K562 (cell line): ENCODE data around the gene EML2. TPM values are rescaled to one million over a fixed set of nuclear protein-coding genes. Genes with fewer than 3 reads are reported as not detected.

Experiments
- ASH1L ChIP-seq: fragments of 450-650 bp; IDR thresholded peaks from 2 replicates; pipeline ENCODE4 v1.6.1; 2018; ENCODE audit warnings: borderline replicate concordance, mild to moderate bottlenecking, low read depth; ENCODE audit not compliant: partially characterized antibody
- BRCA1 ChIP-seq, 2 experiments: fragments of 450-650 bp in 1 of 2; sonication (generic) in 1 of 2; formaldehyde crosslinking in 1 of 2; IDR thresholded peaks; 2 replicates each; pipeline versions ENCODE4 v1.5.0 to v1.6.1; 2017 to 2020; ENCODE audit warnings: mild to moderate bottlenecking in 1 of 2, missing genetic modification reagents in 1 of 2
- BRD9 ChIP-seq: fragments of 450-650 bp; IDR thresholded peaks from 2 replicates; pipeline ENCODE4 v1.6.1; 2018; ENCODE audit warnings: low read depth; ENCODE audit not compliant: partially characterized antibody
- CBX3 ChIP-seq, 2 experiments: IDR thresholded peaks; 1 replicate in 1 of 2; 2 replicates in 1 of 2; pipeline ENCODE4 v1.6.1; 2012; ENCODE audit warnings: inconsistent platforms in 2 of 2, low read length in 2 of 2, borderline replicate concordance in 1 of 2, control low read depth in 1 of 2
- CHD1 ChIP-seq: fragments of 200-600 bp; sonication (generic); IDR thresholded peaks from one replicate; pipeline ENCODE4 v1.6.1; 2012; ENCODE audit warnings: mild to moderate bottlenecking, moderate library complexity, low read length, inconsistent platforms
- EHMT2 ChIP-seq: fragments of 450-650 bp; IDR thresholded peaks from 2 replicates; pipeline ENCODE4 v1.6.1; 2018; ENCODE audit warnings: antibody characterized with exemption
- FIP1L1 ChIP-seq: fragments of 200-400 bp; formaldehyde crosslinking; IDR thresholded peaks from 2 replicates; pipeline ENCODE4 v1.6.1; 2018; ENCODE audit warnings: mild to moderate bottlenecking, low read depth, low read length; ENCODE audit not compliant: poor library complexity, severe bottlenecking
- FOXK1 ChIP-seq: sonication (generic); formaldehyde crosslinking; IDR thresholded peaks from 2 replicates; pipeline ENCODE4 v1.8.0; 2022; ENCODE audit warnings: missing genetic modification reagents, mild to moderate bottlenecking, borderline replicate concordance
- KDM5B ChIP-seq: fragments of 200-600 bp; sonication (generic); IDR thresholded peaks from 2 replicates; pipeline ENCODE4 v1.6.1; 2012; ENCODE audit warnings: low read depth, mild to moderate bottlenecking, moderate library complexity, low read length, control low read depth, inconsistent platforms; ENCODE audit not compliant: insufficient replicate concordance
- MEF2A ChIP-seq: IDR thresholded peaks from 2 replicates; pipeline ENCODE4 v1.6.1; 2011; ENCODE audit warnings: low read depth, mild to moderate bottlenecking, low read length, moderate library complexity; ENCODE audit not compliant: control insufficient read depth
- MTA3 ChIP-seq: fragments of 450-650 bp; formaldehyde crosslinking; IDR thresholded peaks from 2 replicates; pipeline ENCODE4 v1.6.1; 2017; ENCODE audit warnings: mild to moderate bottlenecking, borderline replicate concordance
- NCOA2 ChIP-seq, 2 experiments: fragments of 450-650 bp; IDR thresholded peaks; 2 replicates each; pipeline ENCODE4 v1.6.1; 2018; ENCODE audit warnings: mild to moderate bottlenecking in 2 of 2, moderate library complexity in 1 of 2; ENCODE audit not compliant: partially characterized antibody in 2 of 2
- NFXL1 ChIP-seq: fragments of 450-650 bp; formaldehyde crosslinking; IDR thresholded peaks from 2 replicates; pipeline ENCODE4 v1.4.0; 2021; ENCODE audit warnings: mild to moderate bottlenecking
- PHB ChIP-seq: fragments of 250-450 bp; sonication (Bioruptor Pico); IDR thresholded peaks from 2 replicates; pipeline ENCODE4 v1.5.0; 2021
- PML ChIP-seq: IDR thresholded peaks from 2 replicates; pipeline ENCODE4 v1.6.1; 2012; ENCODE audit warnings: low read length, inconsistent platforms
- PRPF4 ChIP-seq: fragments of 200-400 bp; formaldehyde crosslinking; IDR thresholded peaks from one replicate; pipeline ENCODE4 v1.6.1; 2017; ENCODE audit warnings: low read length, low read depth, mild to moderate bottlenecking; ENCODE audit not compliant: insufficient read depth, poor library complexity, severe bottlenecking
- SMAD2 ChIP-seq: fragments of 150-350 bp; IDR thresholded peaks from 2 replicates; pipeline ENCODE4 v1.6.1; 2014; ENCODE audit warnings: low read depth, mild to moderate bottlenecking, low read length
- SMAD3 ChIP-seq: fragments of 450-650 bp; formaldehyde crosslinking; conservative IDR thresholded peaks from 2 replicates; pipeline ENCODE4 v1.4.0; 2020; ENCODE audit warnings: mild to moderate bottlenecking
- TEAD1 ChIP-seq, 2 experiments: fragments of 450-650 bp in 1 of 2; sonication (generic) in 1 of 2; formaldehyde crosslinking; IDR thresholded peaks; 2 replicates each; pipeline versions ENCODE4 v1.4.0 to v1.8.0; 2020 to 2022; ENCODE audit warnings: mild to moderate bottlenecking in 2 of 2, missing genetic modification reagents in 1 of 2
- ZFP36 ChIP-seq: fragments of 150-350 bp; IDR thresholded peaks from 2 replicates; pipeline ENCODE4 v1.6.1; 2018; ENCODE audit warnings: low read length, low read depth; ENCODE audit not compliant: partially characterized antibody
- ZNF217 ChIP-seq: sonication (generic); formaldehyde crosslinking; IDR thresholded peaks from 2 replicates; pipeline ENCODE4 v1.8.0; 2022; ENCODE audit warnings: mild to moderate bottlenecking, missing genetic modification reagents
- ZNF583 ChIP-seq: fragments of 250-450 bp; sonication (Bioruptor Pico); IDR thresholded peaks from 2 replicates; pipeline ENCODE4 v1.4.0; 2020
- polyA plus RNA-seq, 8 experiments: library from polyadenylated mRNA; depleted of rRNA in 4 of 8; stranded (reverse) in 5 of 8; unstranded in 3 of 8; fragments of >200 nt; fragmentation: Nextera tagmentation in 2 of 8; fragmentation: Illumina TruSeq in 1 of 8; extraction: Ambion mirVana in 2 of 8; extraction: Trizol in 1 of 8; gene quantifications; 2 replicates each; pipeline versions ENCODE4 v1.2.1 to v1.2.3, GENCODE V29; 2011 to 2014; ENCODE audit warnings: inconsistent platforms in 1 of 8, missing spikeins in 1 of 8
- total RNA-seq, 7 experiments: library from RNA; depleted of rRNA in 6 of 7; stranded (reverse); fragments of >200 nt in 6 of 7; fragmentation: Illumina TruSeq in 2 of 7; extraction: Trizol in 2 of 7; gene quantifications; 2 replicates each; pipeline versions ENCODE4 v1.2.1 to v1.2.3, GENCODE V29; 2011 to 2021; ENCODE audit warnings: low replicate concordance in 1 of 7
- TF ChIP-seq, protein P1 (sequence below): fragments of 250-450 bp; sonication (Bioruptor Pico); IDR thresholded peaks from 2 replicates; pipeline ENCODE4 v1.5.0; 2021; ENCODE audit warnings: mild to moderate bottlenecking, borderline replicate concordance
- TF ChIP-seq, protein P2 (sequence below): sonication (generic); formaldehyde crosslinking; IDR thresholded peaks from 2 replicates; pipeline ENCODE4 v1.8.1; 2023; ENCODE audit warnings: mild to moderate bottlenecking, missing genetic modification reagents
- TF ChIP-seq, protein P3 (sequence below): fragments of 250-450 bp; sonication (Bioruptor Pico); IDR thresholded peaks from 2 replicates; pipeline ENCODE4 v1.8.0; 2022; ENCODE audit warnings: moderate library complexity, mild to moderate bottlenecking, inconsistent platforms

The EML2 gene
- total and polyA plus RNA-seq, 9 of the 15 experiments (the other 6 are each of a cell fraction or from before 2014, with no cell fraction given), result 2.6 to 69.6 (median 24.8) TPM

DNA sequence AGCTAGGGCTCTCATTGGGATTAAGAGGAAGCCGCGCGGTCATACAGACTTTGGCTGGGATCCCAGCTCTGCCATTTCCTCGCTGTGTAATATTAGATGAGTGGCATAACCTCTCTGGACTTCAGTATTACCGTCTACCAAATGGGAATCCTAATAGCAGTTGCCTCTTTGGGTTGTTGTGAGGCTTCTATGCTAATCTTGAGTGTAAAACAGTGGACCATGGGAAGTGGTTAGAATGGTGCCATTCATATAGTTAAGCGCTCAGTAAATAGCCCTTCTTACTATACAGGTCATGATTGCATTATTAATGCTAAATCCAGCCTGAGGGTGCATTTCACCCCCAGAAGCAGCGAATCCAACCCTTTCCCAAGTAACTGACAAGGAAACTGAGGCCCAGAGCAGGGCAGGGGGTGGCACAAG lies 54.0 kb downstream of the EML2 start (continued):
- TF ChIP-seq, protein P1, sequence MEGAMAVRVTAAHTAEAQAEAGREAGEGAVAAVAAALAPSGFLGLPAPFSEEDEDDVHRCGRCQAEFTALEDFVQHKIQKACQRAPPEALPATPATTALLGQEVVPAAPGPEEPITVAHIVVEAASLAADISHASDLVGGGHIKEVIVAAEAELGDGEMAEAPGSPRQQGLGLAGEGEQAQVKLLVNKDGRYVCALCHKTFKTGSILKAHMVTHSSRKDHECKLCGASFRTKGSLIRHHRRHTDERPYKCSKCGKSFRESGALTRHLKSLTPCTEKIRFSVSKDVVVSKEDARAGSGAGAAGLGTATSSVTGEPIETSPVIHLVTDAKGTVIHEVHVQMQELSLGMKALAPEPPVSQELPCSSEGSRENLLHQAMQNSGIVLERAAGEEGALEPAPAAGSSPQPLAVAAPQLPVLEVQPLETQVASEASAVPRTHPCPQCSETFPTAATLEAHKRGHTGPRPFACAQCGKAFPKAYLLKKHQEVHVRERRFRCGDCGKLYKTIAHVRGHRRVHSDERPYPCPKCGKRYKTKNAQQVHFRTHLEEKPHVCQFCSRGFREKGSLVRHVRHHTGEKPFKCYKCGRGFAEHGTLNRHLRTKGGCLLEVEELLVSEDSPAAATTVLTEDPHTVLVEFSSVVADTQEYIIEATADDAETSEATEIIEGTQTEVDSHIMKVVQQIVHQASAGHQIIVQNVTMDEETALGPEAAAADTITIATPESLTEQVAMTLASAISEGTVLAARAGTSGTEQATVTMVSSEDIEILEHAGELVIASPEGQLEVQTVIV (CRISPR knock-in tag), result no peak
- TF ChIP-seq FIP1L1 (no peak), TEAD1 (CRISPR knock-in tag; IDR thresholded peaks at IDR 0.05) (0 out of 4 replicates have a peak, but pooled peaks of 1 of the 2 experiments have one; percentile 33), CBX3 (IDR thresholded peaks at IDR 0.05; ENCODE audit: borderline replicate concordance in 1 of 2, low read length in 2 of 2) (0 out of 3 replicates have a peak, but pooled peaks of 1 of the 2 experiments have one; percentile 50), SMAD3 (CRISPR knock-in tag) (0 out of 2 replicates have a peak, but pooled peaks have one; percentile 6), MEF2A (no peak), ZNF583 (CRISPR knock-in tag) (0 out of 2 replicates have a peak, but pooled peaks have one; percentile 31), NCOA2 (IDR thresholded peaks at IDR 0.05; ENCODE audit: partially characterized antibody in 2 of 2) (no peak), SMAD2 (no peak), BRCA1 (IDR thresholded peaks at IDR 0.05) (no peak), BRCA1 (CRISPR knock-in tag; IDR thresholded peaks at IDR 0.05) (no peak), NFXL1 (no peak), ZFP36 (peak; percentile 92), BRD9 (peak; percentile 63), ASH1L (no peak), ZNF217 (CRISPR knock-in tag) (no peak), MTA3 (no peak), KDM5B (no peak), CHD1 (no peak), EHMT2 (no peak), PHB (CRISPR knock-in tag) (no peak), FOXK1 (peak; percentile 80; the same call in 1 of the 2 replicates), PRPF4 (no peak), PML (no peak)
- TF ChIP-seq, protein P2, sequence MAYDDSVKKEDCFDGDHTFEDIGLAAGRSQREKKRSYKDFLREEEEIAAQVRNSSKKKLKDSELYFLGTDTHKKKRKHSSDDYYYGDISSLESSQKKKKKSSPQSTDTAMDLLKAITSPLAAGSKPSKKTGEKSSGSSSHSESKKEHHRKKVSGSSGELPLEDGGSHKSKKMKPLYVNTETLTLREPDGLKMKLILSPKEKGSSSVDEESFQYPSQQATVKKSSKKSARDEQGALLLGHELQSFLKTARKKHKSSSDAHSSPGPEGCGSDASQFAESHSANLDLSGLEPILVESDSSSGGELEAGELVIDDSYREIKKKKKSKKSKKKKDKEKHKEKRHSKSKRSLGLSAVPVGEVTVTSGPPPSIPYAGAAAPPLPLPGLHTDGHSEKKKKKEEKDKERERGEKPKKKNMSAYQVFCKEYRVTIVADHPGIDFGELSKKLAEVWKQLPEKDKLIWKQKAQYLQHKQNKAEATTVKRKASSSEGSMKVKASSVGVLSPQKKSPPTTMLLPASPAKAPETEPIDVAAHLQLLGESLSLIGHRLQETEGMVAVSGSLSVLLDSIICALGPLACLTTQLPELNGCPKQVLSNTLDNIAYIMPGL (CRISPR knock-in tag), result no peak
- TF ChIP-seq, protein P3, sequence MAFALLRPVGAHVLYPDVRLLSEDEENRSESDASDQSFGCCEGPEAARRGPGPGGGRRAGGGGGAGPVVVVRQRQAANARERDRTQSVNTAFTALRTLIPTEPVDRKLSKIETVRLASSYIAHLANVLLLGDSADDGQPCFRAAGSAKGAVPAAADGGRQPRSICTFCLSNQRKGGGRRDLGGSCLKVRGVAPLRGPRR (CRISPR knock-in tag), result no peak
